Activated T-cell treated with anti-CD3 and anti-CD28 coated beads for 48 hours (primary cell): ENCODE measurements around the gene GLIS1.

ENCODE experiments used
- DNase-seq: peaks from one replicate; pipeline ENCODE4 v3.0.0-alpha.2; 2020; ENCODE audit warnings: low read depth

The GLIS1 gene

GRCh38 chr1:53508991-53509666, 229.8 kb downstream of the GLIS1 start:
- DNase-seq: no peak

GRCh38 chr1:53508056-53508990, 230.6 kb downstream of the GLIS1 start:
- DNase-seq: no peak

GRCh38 chr1:53507116-53507820, 231.7 kb downstream of the GLIS1 start:
- no peak for DNase-seq

GRCh38 chr1:53506355-53507050, 232.5 kb downstream of the GLIS1 start:
- no peak for DNase-seq

GRCh38 chr1:53505891-53506290, 233.1 kb downstream of the GLIS1 start:
- no peak for DNase-seq

GRCh38 chr1:53505401-53505800, 233.6 kb downstream of the GLIS1 start:
- no peak for DNase-seq

GRCh38 chr1:53504901-53505300, 234.1 kb downstream of the GLIS1 start:
- DNase-seq: no peak

GRCh38 chr1:53503433-53504217, 235.3 kb downstream of the GLIS1 start:
- no peak for DNase-seq

GRCh38 chr1:53502641-53503432, 236.1 kb downstream of the GLIS1 start:
- no peak for DNase-seq

GRCh38 chr1:53501065-53502005, 237.6 kb downstream of the GLIS1 start:
- DNase-seq: no peak

- DNase-seq: no peak
These were observed 238.5 kb downstream of the GLIS1 start for GRCh38 chr1:53500204-53501064.

- DNase-seq: no peak
These were observed 239.4 kb downstream of the GLIS1 start for GRCh38 chr1:53499257-53500203.

- no peak for DNase-seq
These were observed 240.3 kb downstream of the GLIS1 start for GRCh38 chr1:53498555-53499131.

GRCh38 chr1:53495633-53496345, 243.2 kb downstream of the GLIS1 start:
- DNase-seq: no peak

GRCh38 chr1:53490351-53490750, 248.6 kb downstream of the GLIS1 start:
- no peak for DNase-seq

- no peak for DNase-seq
These were observed 252.5 kb downstream of the GLIS1 start for GRCh38 chr1:53486395-53487026.
